Measurements from ENCODE around the gene TMC4.

DNA sequence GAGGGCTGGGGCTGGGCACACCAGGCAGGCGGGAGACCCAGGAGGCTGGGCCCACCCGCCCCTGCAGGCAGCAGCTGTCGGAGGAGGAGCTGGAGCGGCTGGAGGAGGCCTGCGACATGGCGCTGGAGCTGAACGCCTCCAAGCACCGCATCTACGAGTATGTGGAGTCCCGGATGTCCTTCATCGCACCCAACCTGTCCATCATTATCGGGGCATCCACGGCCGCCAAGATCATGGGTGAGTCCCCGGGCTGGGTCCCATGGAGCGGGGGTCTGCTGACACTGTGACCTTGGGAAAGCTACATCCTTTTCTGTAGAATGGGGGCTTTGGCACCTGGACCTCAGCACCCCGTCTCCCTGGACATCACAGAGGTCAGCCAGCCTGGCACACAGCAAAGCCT, 49.3 kb downstream of the TMC4 start:
- no peak for TF ChIP-seq POLR2A (IDR thresholded peaks at IDR 0.05; ENCODE audit: low read length)
- TF ChIP-seq GATA1 (IDR thresholded peaks at IDR 0.05; ENCODE audit: low read depth, low read length) = no peak

Data from erythroblast (primary cell).